ENCODE results near the gene ST6GALNAC4. TPM values are rescaled to one million over a fixed set of nuclear protein-coding genes. Genes with fewer than 3 reads are reported as not detected.

ST6GALNAC4 gene
- total and polyA plus RNA-seq, 2 donors (not counting 1 experiment from before 2014, with no cell fraction given): 80.5 to 199 TPM

- ATAC-seq (ENCODE audit: low read depth): no peak
- CTCF ChIA-PET: interaction anchor here (0.7 to 17.3 kb wide), 3 partner anchors 57 to 1151 kb away, joined by 3 to 237 read pairs (median 80); no protein-coding TSS in a partner anchor
- Histone ChIP-seq H3K36me3 (replicated peaks in 1 of 2; ENCODE audit: control extremely low read depth in 1 of 2, control insufficient read depth in 1 of 2, extremely low read depth in 1 of 2, insufficient read depth in 2 of 2, low read length in 1 of 2) (no peaks in the 10 kb centered on the region), H3K4me1 (ENCODE audit: control insufficient read depth in 2 of 2, insufficient read depth in 2 of 2, low read length in 2 of 2) (peaks cover 28 to 35% of the 10 kb centered on the region in 2 donors), H2AFZ (ENCODE audit: insufficient read depth, low read depth, low read length, poor library complexity, severe bottlenecking) (no peak overlapping the region), H3K4me2 (replicated peaks; ENCODE audit: low read depth, low read length, poor library complexity, severe bottlenecking) (no peak overlapping the region), H3K4me3 (ENCODE audit: control extremely low read depth in 1 of 5, extremely low read depth in 1 of 5, insufficient read depth in 1 of 5, low read depth in 2 of 5, low read length in 4 of 5) (no peak overlapping the region), H3K27ac (ENCODE audit: low read length in 2 of 2) (no peak overlapping the region), H3K27me3 (replicated peaks in 1 of 4; ENCODE audit: control extremely low read depth in 1 of 4, control insufficient read depth in 3 of 4, insufficient read depth in 4 of 4, low read length in 3 of 4) (peaks cover 0 to 44% (median 13%) of the 10 kb centered on the region in 4 experiments), H3K9me3 (ENCODE audit: control extremely low read depth in 1 of 3, control insufficient read depth in 2 of 3, insufficient read depth in 1 of 3, low read length in 2 of 3) (peaks cover 0 to 3% (median 0%) of the 10 kb centered on the region in 3 donors), H3K9ac (ENCODE audit: low read length) (no peak overlapping the region), H3K79me2 (ENCODE audit: control insufficient read depth, insufficient read depth, low read length) (peaks cover 23% of the 10 kb centered on the region), H4K20me1 (ENCODE audit: control insufficient read depth, insufficient read depth, low read length, poor library complexity, severe bottlenecking) (no peaks in the 10 kb centered on the region)
- Mint-ChIP-seq H3K4me3 (no peak overlapping the region), H3K4me1 (peaks cover 31% of the 10 kb centered on the region), H3K9me3 (ENCODE audit: insufficient read depth) (no peaks in the 10 kb centered on the region), H3K27me3 (peaks cover 14% of the 10 kb centered on the region), H3K27ac (peak overlapping the region; percentile 57)
- 93% methylated on average over 22 of the region's 22 CpGs for WGBS (ENCODE audit: insufficient coverage)
- intact Hi-C loops (cut with micrococcal nuclease): loop anchor here (5.0 kb wide), 2 partner anchors 333 to 713 kb away; no protein-coding TSS in a partner anchor
- DNase-seq: no peak
- POLR2A ChIA-PET: interaction anchor here (0.5 to 0.6 kb wide), 2 partner anchors 128 to 155 kb away, joined by 3 read pairs; no protein-coding TSS in a partner anchor
- TF ChIP-seq, protein P1, sequence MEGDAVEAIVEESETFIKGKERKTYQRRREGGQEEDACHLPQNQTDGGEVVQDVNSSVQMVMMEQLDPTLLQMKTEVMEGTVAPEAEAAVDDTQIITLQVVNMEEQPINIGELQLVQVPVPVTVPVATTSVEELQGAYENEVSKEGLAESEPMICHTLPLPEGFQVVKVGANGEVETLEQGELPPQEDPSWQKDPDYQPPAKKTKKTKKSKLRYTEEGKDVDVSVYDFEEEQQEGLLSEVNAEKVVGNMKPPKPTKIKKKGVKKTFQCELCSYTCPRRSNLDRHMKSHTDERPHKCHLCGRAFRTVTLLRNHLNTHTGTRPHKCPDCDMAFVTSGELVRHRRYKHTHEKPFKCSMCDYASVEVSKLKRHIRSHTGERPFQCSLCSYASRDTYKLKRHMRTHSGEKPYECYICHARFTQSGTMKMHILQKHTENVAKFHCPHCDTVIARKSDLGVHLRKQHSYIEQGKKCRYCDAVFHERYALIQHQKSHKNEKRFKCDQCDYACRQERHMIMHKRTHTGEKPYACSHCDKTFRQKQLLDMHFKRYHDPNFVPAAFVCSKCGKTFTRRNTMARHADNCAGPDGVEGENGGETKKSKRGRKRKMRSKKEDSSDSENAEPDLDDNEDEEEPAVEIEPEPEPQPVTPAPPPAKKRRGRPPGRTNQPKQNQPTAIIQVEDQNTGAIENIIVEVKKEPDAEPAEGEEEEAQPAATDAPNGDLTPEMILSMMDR (IDR thresholded peaks at IDR 0.05): no peak
- no peak for TF ChIP-seq EZH2 (IDR thresholded peaks at IDR 0.05; ENCODE audit: borderline replicate concordance, insufficient read depth, low read depth, low read length, poor library complexity, severe bottlenecking)
These were observed 8.0 kb upstream of the ST6GALNAC4 start for GRCh38 chr9:127924736-127925444.

- H4K20me1 ChIP-seq (ENCODE audit: control insufficient read depth, insufficient read depth, low read length, poor library complexity, severe bottlenecking): no peaks in the 10 kb centered on the region
- intact Hi-C loops (cut with micrococcal nuclease): loop anchor here (5.0 kb wide), 2 partner anchors 331 to 711 kb away; no protein-coding TSS in a partner anchor
- POLR2A ChIA-PET: interaction anchor here (0.7 to 0.9 kb wide), 4 partner anchors 20 to 432 kb away, joined by 5 to 8 read pairs (median 6); no protein-coding TSS in a partner anchor
- H3K27me3 Mint-ChIP-seq: peaks cover 14% of the 10 kb centered on the region
- H3K27ac Mint-ChIP-seq: no peak overlapping the region
- no peak overlapping the region for H3K4me3 ChIP-seq (ENCODE audit: control extremely low read depth in 1 of 5, extremely low read depth in 1 of 5, insufficient read depth in 1 of 5, low read depth in 2 of 5, low read length in 4 of 5)
- H3K4me3 Mint-ChIP-seq: no peak overlapping the region
- 97% methylated on average over 7 of the region's 8 CpGs for WGBS (ENCODE audit: insufficient coverage)
- CTCF ChIA-PET: interaction anchor here (1.3 to 17.3 kb wide), 7 partner anchors 41 to 334 kb away, joined by 4 to 237 read pairs (median 34); partner anchors contain the start of genes CDK9, FPGS and TOR2A
- H3K9ac ChIP-seq (ENCODE audit: low read length): no peak overlapping the region
- H3K9me3 ChIP-seq (ENCODE audit: control extremely low read depth in 1 of 3, control insufficient read depth in 2 of 3, insufficient read depth in 1 of 3, low read length in 2 of 3): peaks cover 0 to 3% (median 0%) of the 10 kb centered on the region in 3 donors
- H3K79me2 ChIP-seq (ENCODE audit: control insufficient read depth, insufficient read depth, low read length): peaks cover 33% of the 10 kb centered on the region
- TF ChIP-seq, protein P1 (IDR thresholded peaks at IDR 0.05): no peak
- no peak for TF ChIP-seq EZH2 (IDR thresholded peaks at IDR 0.05; ENCODE audit: borderline replicate concordance, insufficient read depth, low read depth, low read length, poor library complexity, severe bottlenecking)
- peaks cover 0 to 38% (median 12%) of the 10 kb centered on the region in 4 experiments for H3K27me3 ChIP-seq (replicated peaks in 1 of 4; ENCODE audit: control extremely low read depth in 1 of 4, control insufficient read depth in 3 of 4, insufficient read depth in 4 of 4, low read length in 3 of 4)
- no peaks in the 10 kb centered on the region for H3K36me3 ChIP-seq (replicated peaks in 1 of 2; ENCODE audit: control extremely low read depth in 1 of 2, control insufficient read depth in 1 of 2, extremely low read depth in 1 of 2, insufficient read depth in 2 of 2, low read length in 1 of 2)
- H3K4me1 Mint-ChIP-seq: peaks cover 34% of the 10 kb centered on the region
- H3K4me2 ChIP-seq (replicated peaks; ENCODE audit: low read depth, low read length, poor library complexity, severe bottlenecking): no peak overlapping the region
- ATAC-seq (ENCODE audit: low read depth) (no peak), DNase-seq (no peak)
- peaks cover 33 to 44% of the 10 kb centered on the region in 2 donors for H3K4me1 ChIP-seq (ENCODE audit: control insufficient read depth in 2 of 2, insufficient read depth in 2 of 2, low read length in 2 of 2)
- H3K27ac ChIP-seq (ENCODE audit: low read length in 2 of 2): no peak overlapping the region
- H2AFZ ChIP-seq (ENCODE audit: insufficient read depth, low read depth, low read length, poor library complexity, severe bottlenecking): no peak overlapping the region
- H3K9me3 Mint-ChIP-seq (ENCODE audit: insufficient read depth): no peaks in the 10 kb centered on the region
These were observed 6.9 kb upstream of the ST6GALNAC4 start for GRCh38 chr9:127923771-127924170.

Data from B cell (primary cell).